ENCODE measurements around the gene GTSF1L.

DNA sequence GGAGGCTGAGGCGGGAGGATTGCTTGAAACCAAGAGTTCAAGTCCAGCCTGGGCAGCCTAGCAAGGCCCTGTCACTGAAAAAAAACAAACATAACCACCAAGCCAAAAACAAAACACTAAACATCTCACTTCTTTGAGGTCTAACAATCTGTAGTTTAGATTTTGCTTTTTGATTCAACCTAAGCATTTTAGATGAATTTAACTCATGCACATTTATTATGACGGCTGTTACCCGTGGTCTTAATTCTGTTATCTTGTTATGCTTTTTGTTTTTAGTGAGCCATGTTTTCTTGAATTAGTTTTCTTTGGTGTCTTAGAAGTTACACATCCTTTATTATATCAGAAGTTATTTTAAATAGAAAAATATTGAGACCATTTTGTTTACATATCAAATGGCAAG is 13.8 kb upstream of the GTSF1L start:
- TF ChIP-seq CTCF (conservative IDR thresholded peaks at IDR 0.05) (no peak), EZH2 (IDR thresholded peaks at IDR 0.05; ENCODE audit: low read depth) (no peak)
